HL-60 (cell line): ENCODE measurements around the gene POLDIP3.

Experiments used
- DNase-seq, 2 experiments: peaks; one replicate each; pipeline ENCODE4 v3.0.0-alpha.2; 2010 to 2020; ENCODE audit warnings: low read depth in 1 of 2, low spot score in 1 of 2
- H3K27ac ChIP-seq: fragments of 250-450 bp; sonication (Bioruptor Pico); replicated peaks from 2 replicates; pipeline ENCODE4 v1.5.1; 2020; ENCODE audit warnings: mild to moderate bottlenecking, moderate library complexity
- H3K27me3 ChIP-seq: fragments of 250-450 bp; sonication (Bioruptor Pico); 2 replicates; pipeline ENCODE4 v1.5.1; 2021; ENCODE audit warnings: mild to moderate bottlenecking, moderate library complexity; ENCODE audit not compliant: insufficient read depth, poor library complexity, severe bottlenecking
- H3K4me3 ChIP-seq: replicated peaks from 2 replicates; pipeline ENCODE4 v1.5.1; 2011; ENCODE audit warnings: mild to moderate bottlenecking, control low read depth, low read length; ENCODE audit not compliant: insufficient read depth
- CTCF ChIP-seq: IDR thresholded peaks from one replicate; pipeline ENCODE4 v1.5.1; 2011; ENCODE audit warnings: low read length, control low read depth, inconsistent platforms; ENCODE audit not compliant: insufficient read depth
- GABPA ChIP-seq: IDR thresholded peaks from 2 replicates; pipeline ENCODE4 v1.6.1; 2012; ENCODE audit warnings: low read depth
- POLR2AphosphoS5 ChIP-seq: IDR thresholded peaks from 2 replicates; pipeline ENCODE4 v1.6.1; 2012; ENCODE audit warnings: low read depth
- REST ChIP-seq: IDR thresholded peaks from 2 replicates; pipeline ENCODE4 v1.6.1; 2012; ENCODE audit warnings: low read depth; ENCODE audit not compliant: insufficient replicate concordance
- SPI1 ChIP-seq: IDR thresholded peaks from 2 replicates; pipeline ENCODE4 v1.6.1; 2012; ENCODE audit warnings: low read depth, mild to moderate bottlenecking, borderline replicate concordance

POLDIP3 gene

GRCh38 chr22:42624551-42625106 is 9.9 kb upstream of the POLDIP3 start:
- no peak overlapping the region for H3K4me3 ChIP-seq
- TF ChIP-seq POLR2AphosphoS5 (no peak), REST (no peak), GABPA (no peak), CTCF (no peak), SPI1 (no peak)
- no peaks in the 10 kb centered on the region for H3K27me3 ChIP-seq
- DNase-seq = no peak
- no peak overlapping the region for H3K27ac ChIP-seq

- DNase-seq = no peak
- TF ChIP-seq REST (no peak), GABPA (no peak), POLR2AphosphoS5 (no peak), SPI1 (no peak), CTCF (no peak)
- Histone ChIP-seq H3K27me3 (no peaks in the 10 kb centered on the region), H3K4me3 (no peak overlapping the region), H3K27ac (peak overlapping the region; percentile 30)
Measured at GRCh38 chr22:42623756-42624441, 9.2 kb upstream of the POLDIP3 start.

GRCh38 chr22:42623301-42623751 is 8.6 kb upstream of the POLDIP3 start:
- H3K27me3 ChIP-seq = no peaks in the 10 kb centered on the region

More at GRCh38 chr22:42623301-42623751, 8.6 kb upstream of the POLDIP3 start:
- DNase-seq = peak; percentile 66 to 91
- TF ChIP-seq POLR2AphosphoS5 (peak; percentile 93), REST (no peak), CTCF (no peak), GABPA (no peak), SPI1 (no peak; the same call in 1 of the 2 replicates)
- Histone ChIP-seq H3K27ac (peak overlapping the region; percentile 30), H3K4me3 (no peak overlapping the region)
